ENCODE results near the gene SPATC1L.

SPATC1L gene

DNA sequence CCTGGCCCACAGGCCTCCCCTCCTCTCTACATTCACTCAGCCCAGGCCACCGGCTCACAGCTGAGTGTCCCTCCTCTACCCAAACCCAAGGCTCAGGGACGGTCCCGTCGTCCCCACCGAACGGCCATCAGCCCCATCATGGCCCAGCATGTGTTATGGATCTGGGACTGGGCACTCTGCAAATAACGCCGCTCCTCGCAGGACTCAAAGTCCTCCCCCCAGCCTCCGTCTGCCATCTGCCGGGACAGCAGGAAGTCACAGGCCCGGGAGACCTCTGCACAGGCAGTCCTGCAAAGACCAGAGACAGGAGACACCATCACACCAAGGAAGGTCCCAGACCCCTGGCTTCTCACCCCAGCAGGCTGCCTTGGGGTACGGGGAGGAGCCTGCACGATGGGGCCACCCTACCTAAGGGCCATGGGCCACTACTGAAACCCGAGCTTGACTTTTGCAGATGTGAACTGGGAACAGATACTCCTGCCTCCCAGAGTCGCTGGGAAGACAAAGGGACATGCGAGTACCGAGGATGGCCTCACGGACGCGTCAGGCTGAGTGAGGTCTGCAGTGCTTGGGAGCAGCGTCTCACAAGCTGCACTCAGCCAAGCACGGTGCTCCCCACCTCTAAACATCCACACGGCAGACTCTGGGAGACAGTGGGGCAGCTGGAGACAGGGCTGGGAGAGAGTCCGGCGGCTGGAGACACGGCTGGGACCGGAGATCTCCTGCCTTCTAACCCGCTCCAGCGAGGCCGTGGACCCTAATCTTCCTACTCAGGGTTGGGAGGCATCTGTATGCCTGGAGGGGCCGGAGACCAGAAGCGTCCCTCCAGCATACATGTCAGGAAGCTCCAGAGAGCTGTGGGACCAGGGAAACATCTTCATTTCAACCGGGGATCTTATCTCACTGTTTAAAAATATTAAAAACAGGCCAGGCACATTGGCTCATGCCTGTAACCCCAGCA, 10.4 kb upstream of the SPATC1L start:
- Mint-ChIP-seq H3K36me3 (peaks cover 59% of the 10 kb centered on the region), H3K9me3 (no peaks in the 10 kb centered on the region), H3K27ac (no peak overlapping the region), H3K4me1 (no peaks in the 10 kb centered on the region), H3K27me3 (no peaks in the 10 kb centered on the region), H3K4me3 (no peak overlapping the region)
- ATAC-seq: no peak

DNA sequence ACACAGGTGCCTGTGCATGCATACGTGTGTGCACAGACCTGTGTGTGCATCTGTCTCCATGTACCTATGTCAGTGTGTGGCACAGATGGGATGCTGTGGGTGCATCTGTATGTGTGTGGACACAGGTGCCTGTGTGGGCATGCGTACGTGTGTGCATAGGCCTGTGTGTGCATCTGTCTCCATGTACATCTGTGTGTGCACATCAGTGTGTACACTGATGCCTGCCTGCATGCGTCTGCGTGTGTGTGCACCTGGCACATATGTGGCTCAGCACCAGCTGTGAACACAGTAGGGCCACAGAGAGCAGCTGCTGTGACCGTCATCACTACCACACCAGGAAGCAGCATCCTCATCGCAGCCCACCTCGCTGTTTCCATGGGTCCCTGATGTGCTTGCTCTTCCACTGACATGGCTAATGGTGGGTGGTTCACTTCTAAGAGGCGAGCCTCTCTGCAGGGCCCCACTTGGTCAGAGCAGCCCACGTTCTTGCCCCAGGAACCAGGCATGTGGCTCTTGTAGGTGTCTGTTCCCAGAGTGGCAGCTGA, 9.6 kb upstream of the SPATC1L start:
- H3K36me3 Mint-ChIP-seq: peaks cover 57% of the 10 kb centered on the region
- no peak overlapping the region for H3K4me3 Mint-ChIP-seq
- no peak for ATAC-seq
- H3K9me3 Mint-ChIP-seq: no peaks in the 10 kb centered on the region
- H3K4me1 Mint-ChIP-seq: no peaks in the 10 kb centered on the region
- H3K27ac Mint-ChIP-seq: no peak overlapping the region
- no peaks in the 10 kb centered on the region for H3K27me3 Mint-ChIP-seq

GRCh38 chr21:46191686-46192575, 7.7 kb upstream of the SPATC1L start:
- no peaks in the 10 kb centered on the region for H3K9me3 Mint-ChIP-seq
- H3K27me3 Mint-ChIP-seq: no peaks in the 10 kb centered on the region
- H3K4me1 Mint-ChIP-seq: no peaks in the 10 kb centered on the region
- no peak overlapping the region for H3K4me3 Mint-ChIP-seq
- ATAC-seq: no peak
- peaks cover 44% of the 10 kb centered on the region for H3K36me3 Mint-ChIP-seq
- no peak overlapping the region for H3K27ac Mint-ChIP-seq

DNA sequence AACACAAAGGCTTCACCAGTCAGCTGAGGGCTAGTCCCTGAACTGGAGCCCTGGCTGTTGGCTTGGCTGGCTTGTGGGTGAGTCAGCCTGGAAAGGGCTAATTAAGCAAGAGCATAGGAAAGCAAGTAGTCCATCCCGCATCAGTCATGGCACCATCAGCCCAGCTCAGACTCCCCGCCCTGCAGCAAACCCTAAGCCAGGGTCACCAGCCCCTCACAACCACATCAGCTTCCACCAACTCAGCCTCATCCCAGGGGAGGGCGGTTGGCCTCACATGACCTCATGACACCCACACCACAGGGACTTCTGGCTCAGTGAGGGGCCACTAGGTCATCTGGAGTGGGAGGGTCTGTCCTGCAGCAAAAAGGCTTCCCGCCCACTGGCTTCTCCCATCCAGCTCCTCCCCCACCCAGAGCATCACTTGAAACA, 7.0 kb upstream of the SPATC1L start:
- peaks cover 38% of the 10 kb centered on the region for H3K36me3 Mint-ChIP-seq
- no peaks in the 10 kb centered on the region for H3K4me1 Mint-ChIP-seq
- H3K27ac Mint-ChIP-seq: no peak overlapping the region
- no peaks in the 10 kb centered on the region for H3K9me3 Mint-ChIP-seq
- no peak overlapping the region for H3K4me3 Mint-ChIP-seq
- H3K27me3 Mint-ChIP-seq: no peaks in the 10 kb centered on the region
- ATAC-seq: no peak

- H3K9me3 Mint-ChIP-seq: no peaks in the 10 kb centered on the region
- peaks cover 34% of the 10 kb centered on the region for H3K36me3 Mint-ChIP-seq
- H3K27ac Mint-ChIP-seq: no peak overlapping the region
- no peak overlapping the region for H3K4me3 Mint-ChIP-seq
- H3K4me1 Mint-ChIP-seq: no peaks in the 10 kb centered on the region
- ATAC-seq: no peak
- H3K27me3 Mint-ChIP-seq: no peaks in the 10 kb centered on the region
These were observed 6.4 kb upstream of the SPATC1L start for GRCh38 chr21:46190491-46191131.

DNA sequence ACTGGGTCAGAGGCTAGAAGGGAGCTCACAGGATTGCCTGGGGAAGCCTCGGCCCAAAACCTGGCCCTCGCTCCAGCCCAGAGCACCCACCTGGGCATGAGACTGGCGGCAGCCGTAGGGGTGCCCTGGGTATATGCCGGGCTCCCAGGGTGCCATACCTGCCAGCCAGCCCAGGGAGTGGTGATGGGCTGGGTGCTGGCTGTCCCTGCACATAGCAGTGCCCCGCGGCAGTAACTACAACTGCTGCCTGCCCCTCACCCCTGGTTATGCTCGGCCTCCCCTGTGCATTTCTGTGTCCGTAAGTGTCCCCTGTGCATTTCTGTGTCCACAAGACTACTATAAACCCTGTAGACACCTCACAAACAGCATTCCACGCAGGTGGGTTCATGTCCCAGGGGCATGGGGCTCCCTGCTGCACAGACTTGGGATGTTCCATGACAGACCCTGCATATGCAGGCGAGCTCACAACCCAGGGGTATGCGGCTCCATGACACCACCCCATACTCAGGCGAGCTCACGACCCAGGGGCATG, 5.8 kb upstream of the SPATC1L start:
- no peak overlapping the region for H3K27ac Mint-ChIP-seq
- no peak for ATAC-seq
- H3K27me3 Mint-ChIP-seq: no peaks in the 10 kb centered on the region
- no peaks in the 10 kb centered on the region for H3K9me3 Mint-ChIP-seq
- H3K4me3 Mint-ChIP-seq: no peak overlapping the region
- H3K36me3 Mint-ChIP-seq: peaks cover 28% of the 10 kb centered on the region
- no peaks in the 10 kb centered on the region for H3K4me1 Mint-ChIP-seq

DNA sequence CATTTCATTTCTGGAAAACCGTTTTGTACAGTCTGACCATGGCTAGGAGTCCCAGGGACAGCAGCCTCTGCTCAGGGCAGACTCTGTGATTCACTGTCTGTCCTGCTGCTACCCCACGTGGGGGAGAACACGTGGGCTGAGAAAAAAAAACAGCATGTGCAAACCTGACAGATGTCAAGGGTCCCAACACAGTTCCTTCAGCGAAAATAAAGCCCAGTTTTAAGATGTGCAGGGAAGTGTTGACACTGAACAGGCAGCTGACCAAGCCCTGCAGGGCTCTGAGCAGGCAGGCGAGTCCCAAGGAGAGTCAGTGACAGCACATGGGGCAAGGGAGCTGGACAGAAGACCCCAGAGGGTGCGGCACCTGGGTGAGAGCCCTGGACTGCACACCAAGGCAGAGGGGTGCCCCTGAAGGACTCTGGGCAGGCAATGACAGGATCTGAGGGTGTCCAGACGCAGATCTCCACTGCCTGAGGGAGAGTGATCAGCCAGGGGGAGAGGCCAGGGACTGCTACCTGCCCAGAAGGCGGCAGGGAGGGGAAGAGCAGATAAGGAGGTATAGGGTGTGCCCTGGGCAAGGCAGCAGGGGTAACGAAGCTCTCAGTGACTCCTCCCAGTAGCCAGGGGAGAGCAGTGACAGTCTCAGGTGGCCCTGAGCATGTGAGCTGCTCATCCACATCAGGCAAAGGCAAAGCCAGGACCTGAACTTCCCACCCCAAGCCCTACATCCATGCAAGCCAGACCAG, 5.1 kb upstream of the SPATC1L start:
- H3K4me3 Mint-ChIP-seq: no peak overlapping the region

DNA sequence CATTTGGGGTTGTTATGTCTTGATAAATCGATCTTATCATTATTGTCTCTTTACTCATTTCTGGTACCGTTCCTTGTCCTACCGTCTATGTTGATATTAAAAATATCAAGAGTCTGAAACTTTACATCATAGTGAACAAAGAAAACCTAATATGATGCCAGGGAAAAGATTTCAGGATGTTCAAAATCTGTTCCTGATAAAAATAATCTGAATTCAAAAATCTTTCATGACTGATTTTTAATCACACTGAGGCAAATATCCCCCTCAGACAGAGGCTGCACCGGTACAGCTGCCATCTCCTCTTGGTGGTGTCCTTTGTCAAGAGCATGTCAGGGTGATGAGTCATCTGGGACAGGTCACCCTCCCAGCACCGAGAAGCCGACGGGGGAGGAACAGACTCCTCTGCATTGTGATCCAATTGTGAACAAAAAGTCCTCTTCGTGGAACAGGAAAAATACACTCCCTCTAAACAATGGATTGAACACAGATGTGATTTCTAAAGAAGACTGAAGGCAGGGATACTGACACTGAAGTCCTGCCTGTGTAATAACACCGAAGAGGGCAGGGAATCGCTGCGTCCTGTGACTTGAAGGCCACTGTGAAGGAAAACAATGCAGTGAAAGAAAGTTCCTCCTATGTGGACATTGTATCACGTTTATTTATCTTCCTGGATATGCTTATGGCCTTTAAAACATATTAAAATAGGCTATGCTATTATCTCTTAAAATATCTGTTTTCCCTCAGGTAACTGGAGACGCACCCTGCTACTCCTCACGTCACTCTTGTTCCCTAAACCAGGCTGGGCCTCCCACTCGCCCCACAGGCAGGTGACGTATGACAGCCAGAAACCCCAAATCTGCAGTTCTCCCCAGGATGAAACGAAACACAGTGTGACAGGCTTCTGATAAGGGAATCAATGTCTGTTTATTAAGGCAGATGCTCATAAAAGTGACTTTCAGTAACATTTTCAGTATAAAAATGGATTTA, 4.3 kb upstream of the SPATC1L start:
- H3K27ac Mint-ChIP-seq: no peak overlapping the region
- peaks cover 13% of the 10 kb centered on the region for H3K36me3 Mint-ChIP-seq
- H3K4me3 Mint-ChIP-seq: no peak overlapping the region
- H3K27me3 Mint-ChIP-seq: no peaks in the 10 kb centered on the region
- H3K9me3 Mint-ChIP-seq: no peaks in the 10 kb centered on the region
- no peaks in the 10 kb centered on the region for H3K4me1 Mint-ChIP-seq
- ATAC-seq: no peak

More for the DNA sequence above, 5.1 kb upstream of the SPATC1L start:
- Mint-ChIP-seq H3K27me3 (no peaks in the 10 kb centered on the region), H3K36me3 (peaks cover 22% of the 10 kb centered on the region), H3K4me1 (no peaks in the 10 kb centered on the region), H3K9me3 (no peaks in the 10 kb centered on the region), H3K27ac (no peak overlapping the region)
- no peak for ATAC-seq

- Mint-ChIP-seq H3K36me3 (peaks cover 12% of the 10 kb centered on the region), H3K27me3 (no peaks in the 10 kb centered on the region), H3K9me3 (no peaks in the 10 kb centered on the region)
These were observed 3.6 kb upstream of the SPATC1L start for GRCh38 chr21:46187814-46188213.

DNA sequence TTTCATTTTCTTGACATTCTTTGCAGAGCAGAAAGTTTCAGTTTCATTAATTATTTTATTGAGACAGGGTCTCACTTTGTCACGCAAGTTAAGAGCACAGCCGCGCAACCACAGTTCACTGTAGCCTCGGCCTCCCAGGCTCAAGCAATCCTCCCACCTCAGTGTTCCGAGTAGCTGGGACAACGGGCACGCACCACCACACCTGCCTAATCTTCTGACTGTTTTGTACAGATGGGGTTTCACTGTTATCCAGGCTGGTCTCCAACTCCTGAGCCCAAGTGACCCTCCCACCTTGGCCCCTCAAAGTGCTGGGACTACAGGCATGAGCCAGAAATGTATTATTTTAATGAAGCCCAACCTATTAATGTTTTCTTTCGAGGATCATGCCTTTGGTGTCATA, 3.0 kb upstream of the SPATC1L start:
- no peak overlapping the region for H3K4me3 Mint-ChIP-seq
- no peaks in the 10 kb centered on the region for H3K9me3 Mint-ChIP-seq
- peaks cover 12% of the 10 kb centered on the region for H3K36me3 Mint-ChIP-seq
- ATAC-seq: no peak
- no peak overlapping the region for H3K27ac Mint-ChIP-seq
- H3K27me3 Mint-ChIP-seq: no peaks in the 10 kb centered on the region
- H3K4me1 Mint-ChIP-seq: peaks cover 6% of the 10 kb centered on the region

More at GRCh38 chr21:46187814-46188213, 3.6 kb upstream of the SPATC1L start:
- peaks cover 5% of the 10 kb centered on the region for H3K4me1 Mint-ChIP-seq
- no peak overlapping the region for H3K27ac Mint-ChIP-seq
- no peak overlapping the region for H3K4me3 Mint-ChIP-seq
- no peak for ATAC-seq

GRCh38 chr21:46185716-46186115, 1.5 kb upstream of the SPATC1L start:
- Mint-ChIP-seq H3K27ac (no peak overlapping the region), H3K27me3 (no peaks in the 10 kb centered on the region), H3K4me1 (peaks cover 6% of the 10 kb centered on the region)

DNA sequence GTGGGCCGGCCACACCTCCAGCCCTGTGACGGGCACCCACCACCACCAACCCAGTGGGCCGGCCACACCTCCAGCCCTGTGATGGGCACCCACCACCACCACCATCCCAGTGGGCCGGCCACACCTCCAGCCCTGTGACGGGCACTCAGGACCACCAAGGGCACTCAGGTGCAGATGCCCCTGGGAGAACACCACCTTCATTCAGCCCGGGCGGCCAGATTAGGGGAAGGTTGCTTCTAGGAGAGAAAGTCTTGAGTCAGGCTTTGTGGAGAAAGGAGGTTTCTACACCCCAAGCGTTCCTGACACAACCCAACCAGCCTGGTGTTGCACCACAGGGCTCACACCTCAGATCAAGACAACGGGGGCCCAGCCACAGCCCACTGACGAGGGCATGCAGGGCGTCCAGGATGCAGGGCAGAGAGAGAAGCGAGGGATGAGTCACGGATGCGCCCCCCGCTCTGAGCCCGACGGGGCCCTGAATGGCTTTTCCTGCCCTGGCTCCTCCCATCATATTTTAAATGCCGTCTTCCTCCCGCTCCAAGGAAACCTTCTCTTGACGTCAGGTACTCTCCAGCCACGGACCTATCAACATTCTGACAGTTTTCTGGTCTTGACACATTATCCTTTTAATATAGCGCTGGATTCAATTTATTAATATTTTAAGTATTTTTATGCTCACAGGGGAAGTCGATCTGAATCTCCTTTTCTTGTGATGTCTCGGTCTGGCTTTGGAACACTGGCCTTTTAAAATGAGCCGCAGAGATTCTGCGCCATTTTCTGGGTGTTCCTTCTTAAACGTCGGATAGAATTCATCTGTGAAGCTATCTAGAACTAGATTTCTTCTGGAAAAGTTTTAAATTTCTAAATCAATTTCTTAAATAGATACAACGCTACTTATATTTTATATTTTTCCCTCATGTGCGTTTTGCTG, 631 bp upstream of the SPATC1L start:
- H3K4me3 Mint-ChIP-seq: peak overlapping the region; percentile 88
- peak; percentile 86 for ATAC-seq
- H3K9me3 Mint-ChIP-seq: no peaks in the 10 kb centered on the region
- peaks cover 6% of the 10 kb centered on the region for H3K4me1 Mint-ChIP-seq
- H3K36me3 Mint-ChIP-seq: peaks cover 12% of the 10 kb centered on the region
- H3K27ac Mint-ChIP-seq: peak overlapping the region; percentile 70
- H3K27me3 Mint-ChIP-seq: no peaks in the 10 kb centered on the region

More at GRCh38 chr21:46185716-46186115, 1.5 kb upstream of the SPATC1L start:
- ATAC-seq: no peak
- Mint-ChIP-seq H3K9me3 (no peaks in the 10 kb centered on the region), H3K4me3 (peak overlapping the region; percentile 9), H3K36me3 (peaks cover 12% of the 10 kb centered on the region)
